H9 (cell line): ENCODE measurements around the gene MARCOL. TPM values are rescaled to one million over a fixed set of nuclear protein-coding genes. Genes with fewer than 3 reads are reported as not detected.

Experiments used
- DNase-seq: peaks from one replicate; pipeline ENCODE4 v3.0.0-alpha.2; 2017
- H2AFZ ChIP-seq: one replicate; pipeline ENCODE4 v1.6.1; 2013; ENCODE audit warnings: mild to moderate bottlenecking, low read length, control low read depth, moderate library complexity
- H2AK5ac ChIP-seq: 2 replicates; pipeline ENCODE4 v1.6.1; 2013; ENCODE audit warnings: low read length, control low read depth, mixed read lengths; ENCODE audit not compliant: insufficient read length
- H2BK120ac ChIP-seq: one replicate; pipeline ENCODE4 v1.6.1; 2013; ENCODE audit warnings: low read depth, mild to moderate bottlenecking, low read length, control low read depth, inconsistent platforms; ENCODE audit not compliant: poor library complexity, severe bottlenecking
- H2BK12ac ChIP-seq: 2 replicates; pipeline ENCODE4 v1.6.1; 2013; ENCODE audit warnings: low read length, control low read depth, mixed read lengths, low read depth; ENCODE audit not compliant: insufficient read length
- H2BK15ac ChIP-seq: 2 replicates; pipeline ENCODE4 v1.6.1; 2013; ENCODE audit warnings: low read depth, low read length, control low read depth
- H2BK20ac ChIP-seq: one replicate; pipeline ENCODE4 v1.6.1; 2013; ENCODE audit warnings: low read depth, mild to moderate bottlenecking, low read length, control low read depth, inconsistent platforms; ENCODE audit not compliant: poor library complexity, severe bottlenecking
- H2BK5ac ChIP-seq: 2 replicates; pipeline ENCODE4 v1.6.1; 2013; ENCODE audit warnings: low read length, control low read depth, mixed read lengths; ENCODE audit not compliant: insufficient read length
- H3K14ac ChIP-seq: 2 replicates; pipeline ENCODE4 v1.6.1; 2013; ENCODE audit warnings: low read length, control low read depth; ENCODE audit not compliant: insufficient read depth
- H3K18ac ChIP-seq: 2 replicates; pipeline ENCODE4 v1.6.1; 2013; ENCODE audit warnings: low read depth, mild to moderate bottlenecking, mixed read lengths, low read length, control low read depth; ENCODE audit not compliant: insufficient read length
- H3K23ac ChIP-seq: 2 replicates; pipeline ENCODE4 v1.6.1; 2013; ENCODE audit warnings: low read length, control low read depth, mixed read lengths, low read depth; ENCODE audit not compliant: insufficient read length
- H3K23me2 ChIP-seq: 2 replicates; pipeline ENCODE4 v1.6.1; 2013; ENCODE audit warnings: low read depth, mild to moderate bottlenecking, mixed read lengths, low read length, control low read depth; ENCODE audit not compliant: insufficient read length, poor library complexity, severe bottlenecking
- H3K27ac ChIP-seq: 2 replicates; pipeline ENCODE4 v1.5.1; 2013; ENCODE audit warnings: low read length, control low read depth, mixed read lengths, low read depth; ENCODE audit not compliant: insufficient read length
- H3K27me3 ChIP-seq: 2 replicates; pipeline ENCODE4 v1.6.1; 2013; ENCODE audit warnings: low read length, control low read depth, inconsistent platforms; ENCODE audit not compliant: insufficient read depth
- H3K4ac ChIP-seq: 2 replicates; pipeline ENCODE4 v1.6.1; 2013; ENCODE audit warnings: low read depth, mild to moderate bottlenecking, control low read depth, inconsistent platforms, low read length, moderate library complexity
- H3K4me1 ChIP-seq: 2 replicates; pipeline ENCODE4 v1.6.1; 2013; ENCODE audit warnings: low read length, control low read depth, inconsistent platforms; ENCODE audit not compliant: insufficient read depth
- H3K4me2 ChIP-seq: 2 replicates; pipeline ENCODE4 v1.6.1; 2013; ENCODE audit warnings: low read length, control low read depth, mixed read lengths; ENCODE audit not compliant: insufficient read length, insufficient read depth
- H3K56ac ChIP-seq: 2 replicates; pipeline ENCODE4 v1.6.1; 2013; ENCODE audit warnings: low read depth, mild to moderate bottlenecking, mixed read lengths, low read length, control low read depth; ENCODE audit not compliant: insufficient read length
- H3K79me1 ChIP-seq: 2 replicates; pipeline ENCODE4 v1.6.1; 2013; ENCODE audit warnings: low read depth, mild to moderate bottlenecking, moderate library complexity, low read length, control low read depth, inconsistent platforms; ENCODE audit not compliant: insufficient read depth, poor library complexity, severe bottlenecking
- H3K79me2 ChIP-seq: 2 replicates; pipeline ENCODE4 v1.6.1; 2013; ENCODE audit warnings: low read length, control low read depth, inconsistent platforms; ENCODE audit not compliant: insufficient read depth
- H3K9ac ChIP-seq: 2 replicates; pipeline ENCODE4 v1.6.1; 2013; ENCODE audit warnings: low read length, control low read depth, mixed read lengths; ENCODE audit not compliant: insufficient read length; ENCODE audit errors: extremely low read depth
- H3K9me3 ChIP-seq: one replicate; pipeline ENCODE4 v1.6.1; 2013; ENCODE audit warnings: low read depth, low read length, inconsistent platforms; ENCODE audit not compliant: control insufficient read depth
- H3T11ph ChIP-seq: one replicate; pipeline ENCODE4 v1.6.1; 2013; ENCODE audit warnings: mild to moderate bottlenecking, low read length, control low read depth, inconsistent platforms
- H4K20me1 ChIP-seq: one replicate; pipeline ENCODE4 v1.6.1; 2013; ENCODE audit not compliant: control insufficient read depth, insufficient read length, insufficient read depth
- H4K5ac ChIP-seq: 2 replicates; pipeline ENCODE4 v1.6.1; 2013; ENCODE audit warnings: low read depth, mild to moderate bottlenecking, mixed read lengths, low read length, control low read depth; ENCODE audit not compliant: insufficient read length
- H4K8ac ChIP-seq: replicated peaks from 2 replicates; pipeline ENCODE4 v1.6.1; 2013; ENCODE audit warnings: low read length, control low read depth, mixed read lengths, low read depth; ENCODE audit not compliant: insufficient read length
- H4K91ac ChIP-seq: 2 replicates; pipeline ENCODE4 v1.6.1; 2013; ENCODE audit warnings: low read depth, mild to moderate bottlenecking, moderate library complexity, mixed read lengths, low read length, control low read depth; ENCODE audit not compliant: insufficient read length
- H3K27ac Mint-ChIP-seq, 3 experiments: 2 replicates in 2 of 3; 3 replicates in 1 of 3; pipeline ENCODE4 v1.8.0; 2020 to 2021; ENCODE audit warnings: mixed read lengths in 3 of 3, mild to moderate bottlenecking in 1 of 3, moderate library complexity in 1 of 3
- H3K27me3 Mint-ChIP-seq: 2 replicates; pipeline ENCODE4 v1.8.0; 2021; ENCODE audit warnings: low read depth, mild to moderate bottlenecking, moderate library complexity, mixed read lengths
- H3K36me3 Mint-ChIP-seq, 3 experiments: 2 replicates in 2 of 3; 3 replicates in 1 of 3; pipeline ENCODE4 v1.8.0; 2020 to 2021; ENCODE audit warnings: low read depth in 3 of 3, mixed read lengths in 3 of 3; ENCODE audit not compliant: insufficient read depth in 1 of 3
- H3K4me1 Mint-ChIP-seq, 2 experiments: 2 replicates each; pipeline ENCODE4 v1.8.0; 2020; ENCODE audit warnings: mixed read lengths in 2 of 2
- H3K4me3 Mint-ChIP-seq, 2 experiments: 2 replicates in 1 of 2; 3 replicates in 1 of 2; pipeline ENCODE4 v1.8.0; 2020 to 2021; ENCODE audit warnings: mild to moderate bottlenecking in 2 of 2, mixed read lengths in 2 of 2, moderate library complexity in 1 of 2
- H3K9me3 Mint-ChIP-seq, 2 experiments: 2 replicates in 1 of 2; 3 replicates in 1 of 2; pipeline ENCODE4 v1.8.0; 2020; ENCODE audit warnings: mild to moderate bottlenecking in 2 of 2, mixed read lengths in 2 of 2, moderate library complexity in 1 of 2
- CTCF ChIP-seq: fragments of 200-600 bp; sonication (generic); conservative IDR thresholded peaks from 3 replicates; pipeline ENCODE4 v1.8.0; 2021; ENCODE audit warnings: antibody characterized with exemption, mild to moderate bottlenecking
- WGBS: extraction: QIAGEN DNeasy Blood & Tissue Kit; methylation state at CpG from one replicate; pipeline ENCODE4 v1.1.7; 2013; ENCODE audit warnings: missing lambda C conversion rate, low lambda C conversion rate, mixed read lengths; ENCODE audit not compliant: insufficient read length; ENCODE audit errors: extremely low coverage; 5-methylcytosine and 5-hydroxymethylcytosine counted together
- total RNA-seq: library from RNA; stranded (reverse); gene quantifications from 2 replicates; pipeline ENCODE4 v1.2.1, GENCODE V29; 2021

MARCOL gene
- total RNA-seq, 1 experiment from 2014 or later = not detected

- no peaks in the 10 kb centered on the region for H3K9me3 Mint-ChIP-seq
These were observed 32.5 kb upstream of the MARCOL start for GRCh38 chr5:148205865-148206264.

More at GRCh38 chr5:148205865-148206264, 32.5 kb upstream of the MARCOL start:
- Mint-ChIP-seq H3K27ac (peak overlapping the region in 1 of 3 experiments; percentile 18; a peak in 1 of 7 replicates), H3K4me3 (no peak overlapping the region), H3K27me3 (no peaks in the 10 kb centered on the region), H3K36me3 (no peaks in the 10 kb centered on the region), H3K4me1 (no peaks in the 10 kb centered on the region)
- Histone ChIP-seq H2BK20ac (no peak overlapping the region), H2BK120ac (no peak overlapping the region), H4K91ac (no peak overlapping the region), H2AK5ac (no peak overlapping the region), H3K18ac (no peak overlapping the region), H3K79me1 (no peaks in the 10 kb centered on the region), H3T11ph (no peak overlapping the region), H3K4me2 (no peak overlapping the region), H3K23me2 (no peaks in the 10 kb centered on the region), H4K5ac (no peak overlapping the region), H3K4ac (no peak overlapping the region), H3K9ac (no peak overlapping the region), H3K56ac (no peak overlapping the region), H4K20me1 (no peaks in the 10 kb centered on the region), H3K27me3 (no peaks in the 10 kb centered on the region), H4K8ac (no peak overlapping the region), H2BK15ac (no peak overlapping the region), H3K79me2 (no peaks in the 10 kb centered on the region), H3K27ac (no peak overlapping the region), H2BK5ac (no peak overlapping the region), H3K4me1 (no peaks in the 10 kb centered on the region), H3K23ac (no peak overlapping the region), H2BK12ac (no peak overlapping the region), H2AFZ (no peak overlapping the region), H3K9me3 (no peaks in the 10 kb centered on the region), H3K14ac (no peak overlapping the region)
- DNase-seq = no peak
- no peak for TF ChIP-seq CTCF
- WGBS = no CpG with 5 or more reads among the region's 1 CpG
